Measurements from ENCODE around the gene HHATL.

GRCh38 chr3:42660131-42660715 lies 42.4 kb downstream of the HHATL start:
- TF ChIP-seq MYC (IDR thresholded peaks at IDR 0.05; ENCODE audit: insufficient read depth, insufficient read length, insufficient replicate concordance, low read length, severe bottlenecking) (no peak), TCF12 (IDR thresholded peaks at IDR 0.05; ENCODE audit: low read depth, low read length) (no peak)
